ENCODE results near the gene SLC30A3. TPM values are rescaled to one million over a fixed set of nuclear protein-coding genes. Genes with fewer than 3 reads are reported as not detected.

Gene SLC30A3
- total RNA-seq, 4 donors from 2014 or later: 0.35 TPM; not detected in 3

GRCh38 chr2:27236136-27236535 lies 26.7 kb downstream of the SLC30A3 start:
- no peak for DNase-seq
- TF ChIP-seq CTCF (IDR thresholded peaks at IDR 0.05) (no peak), POLR2A (IDR thresholded peaks at IDR 0.05) (no peak)
- peaks cover 0 to 99% (median 0%) of the 10 kb centered on the region in 3 donors for H3K36me3 ChIP-seq

GRCh38 chr2:27233341-27233740 lies 29.5 kb downstream of the SLC30A3 start:
- no peak for DNase-seq
- Histone ChIP-seq H3K4me3 (no peak overlapping the region), H3K9me3 (no peaks in the 10 kb centered on the region), H3K36me3 (peaks cover 0 to 92% (median 0%) of the 10 kb centered on the region in 3 donors), H3K27me3 (no peaks in the 10 kb centered on the region), H3K27ac (no peak overlapping the region), H3K4me1 (no peaks in the 10 kb centered on the region)
- TF ChIP-seq POLR2A (IDR thresholded peaks at IDR 0.05) (no peak), CTCF (IDR thresholded peaks at IDR 0.05) (no peak)

More at GRCh38 chr2:27236136-27236535, 26.7 kb downstream of the SLC30A3 start:
- Histone ChIP-seq H3K9me3 (no peaks in the 10 kb centered on the region), H3K4me3 (no peak overlapping the region), H3K27ac (no peak overlapping the region), H3K27me3 (no peaks in the 10 kb centered on the region), H3K4me1 (no peaks in the 10 kb centered on the region)

GRCh38 chr2:27231921-27232320 lies 30.9 kb downstream of the SLC30A3 start:
- no peaks in the 10 kb centered on the region for H3K9me3 ChIP-seq
- no peak overlapping the region for H3K27ac ChIP-seq
- no peaks in the 10 kb centered on the region for H3K27me3 ChIP-seq
- TF ChIP-seq POLR2A (IDR thresholded peaks at IDR 0.05) (no peak), CTCF (IDR thresholded peaks at IDR 0.05) (no peak)
- H3K36me3 ChIP-seq: peaks cover 0 to 92% (median 0%) of the 10 kb centered on the region in 3 donors
- no peak for DNase-seq
- H3K4me3 ChIP-seq: no peak overlapping the region
- H3K4me1 ChIP-seq: no peaks in the 10 kb centered on the region

- Histone ChIP-seq H3K27me3 (no peaks in the 10 kb centered on the region), H3K36me3 (peaks cover 0 to 90% (median 0%) of the 10 kb centered on the region in 3 donors), H3K4me1 (no peaks in the 10 kb centered on the region), H3K9me3 (no peaks in the 10 kb centered on the region), H3K27ac (no peak overlapping the region), H3K4me3 (no peak overlapping the region)
- TF ChIP-seq CTCF (IDR thresholded peaks at IDR 0.05) (no peak), POLR2A (IDR thresholded peaks at IDR 0.05) (no peak)
- DNase-seq: no peak
Observed at GRCh38 chr2:27227501-27227900, 35.3 kb downstream of the SLC30A3 start.

- Histone ChIP-seq H3K4me3 (no peak overlapping the region), H3K27ac (no peak overlapping the region), H3K9me3 (no peaks in the 10 kb centered on the region), H3K36me3 (peaks cover 0 to 93% (median 0%) of the 10 kb centered on the region in 3 donors), H3K4me1 (no peaks in the 10 kb centered on the region), H3K27me3 (no peaks in the 10 kb centered on the region)
- no peak for TF ChIP-seq POLR2A (IDR thresholded peaks at IDR 0.05)
- DNase-seq: no peak
Observed at GRCh38 chr2:27225526-27225925, 37.3 kb downstream of the SLC30A3 start.

- no peak overlapping the region for H3K27ac ChIP-seq
- no peak for DNase-seq
- H3K27me3 ChIP-seq: no peaks in the 10 kb centered on the region
- no peak for TF ChIP-seq POLR2A (IDR thresholded peaks at IDR 0.05)
- no peak for TF ChIP-seq CTCF (IDR thresholded peaks at IDR 0.05)
- peaks cover 0 to 73% (median 0%) of the 10 kb centered on the region in 3 donors for H3K36me3 ChIP-seq
- H3K9me3 ChIP-seq: no peaks in the 10 kb centered on the region
- peaks cover 0 to 4% (median under 1%) of the 10 kb centered on the region in 4 donors for H3K4me1 ChIP-seq
- H3K4me3 ChIP-seq: no peak overlapping the region
Observed at GRCh38 chr2:27223416-27223815, 39.4 kb downstream of the SLC30A3 start.

Measured in Peyer's patch (tissue), 4 donors.